GM21529 (cell line): Measurements from ENCODE around the gene LCAT.
"Not testable (repeated sequence)": the region's sequence is repeated elsewhere in the genome, so short reads cannot be mapped to it uniquely, and the experiment has no call there.

ENCODE experiments used
- ATAC-seq: cut with Tn5 transposase; IDR thresholded peaks from one replicate; pipeline ENCODE4 v1.9.1; 2021; ENCODE audit not compliant: unreplicated experiment

LCAT gene

DNA sequence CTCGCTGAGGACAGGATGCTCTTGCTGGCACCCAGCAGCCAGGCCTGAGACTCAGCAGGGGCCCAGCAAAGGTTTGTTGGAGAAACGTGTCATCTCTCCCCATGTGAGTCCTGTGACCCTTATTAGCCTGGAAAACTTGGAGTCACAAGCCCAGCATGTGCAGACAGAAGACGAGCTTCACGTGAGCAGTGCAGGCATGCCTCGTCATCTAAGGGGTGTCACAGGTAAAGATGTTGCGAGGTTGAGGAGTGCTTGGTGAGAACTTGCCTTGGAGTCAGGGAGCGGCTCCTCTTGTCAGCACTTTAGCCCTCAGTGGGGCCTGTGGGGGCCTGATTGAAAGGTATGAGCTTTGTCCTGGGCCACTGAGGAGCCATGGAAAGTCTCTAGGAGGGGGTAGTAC, 10.1 kb downstream of the LCAT start:
- ATAC-seq = no peak

DNA sequence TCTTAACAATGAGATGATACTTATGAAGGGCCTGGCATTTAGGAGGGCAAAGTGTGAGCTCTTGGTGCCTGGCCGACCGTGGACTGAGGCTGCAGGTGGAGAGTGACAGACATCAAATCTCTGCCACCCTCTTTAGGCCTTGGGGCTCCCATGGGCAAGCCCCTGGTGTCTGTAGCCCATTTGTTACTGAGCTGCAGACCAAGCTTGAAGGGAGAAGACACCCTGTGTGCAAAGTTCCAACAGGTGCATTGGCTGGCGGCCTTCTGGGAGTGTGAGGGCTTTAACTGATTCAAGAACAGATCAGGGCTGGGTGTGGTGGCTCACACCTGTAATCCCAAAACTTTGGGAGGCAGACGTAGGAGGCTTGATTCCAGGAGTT, 11.5 kb downstream of the LCAT start:
- no peak for ATAC-seq

DNA sequence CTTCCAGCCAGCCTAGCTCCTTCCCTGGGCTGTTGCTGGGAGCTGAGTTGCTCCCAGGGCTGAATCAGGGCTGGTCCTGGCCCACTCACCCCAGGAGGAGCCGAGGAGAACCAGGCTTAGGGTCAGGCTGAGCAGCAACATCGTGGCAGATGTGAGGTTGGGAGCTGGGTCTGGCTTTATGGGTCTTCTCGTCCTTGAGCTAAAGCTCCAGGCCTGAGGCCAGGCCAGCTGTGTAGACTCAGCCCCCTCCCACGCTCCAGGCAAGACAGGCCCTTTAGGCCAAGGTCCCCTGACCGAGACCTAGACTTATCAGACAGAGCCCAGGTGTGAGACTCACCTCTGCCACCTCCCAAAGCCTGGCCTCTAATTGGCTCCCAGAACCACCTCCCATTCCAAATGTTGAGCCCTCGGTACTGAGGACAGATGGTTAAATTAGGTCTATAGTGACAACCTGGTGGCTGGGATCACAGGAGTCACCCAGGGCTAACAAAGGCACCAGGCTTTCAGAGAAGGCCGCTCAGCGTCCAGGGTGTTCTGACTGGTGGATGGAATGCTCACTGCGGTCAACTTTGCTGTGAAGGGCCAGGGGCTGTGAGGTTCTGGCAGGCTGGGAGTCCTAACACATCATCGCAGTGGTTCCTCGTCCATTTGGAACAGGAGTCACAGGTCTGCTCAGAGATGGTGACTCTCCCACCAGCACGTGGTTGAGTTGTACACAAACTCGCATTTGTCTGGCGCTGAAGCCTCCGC, 12.0 kb downstream of the LCAT start, which contains the start of gene CTRL:
TSS of gene CTRL (minus strand) at position 151 of the 750 bp plus-strand sequence. CDS start at position 141, 10 bp downstream.
- no peak for ATAC-seq

DNA sequence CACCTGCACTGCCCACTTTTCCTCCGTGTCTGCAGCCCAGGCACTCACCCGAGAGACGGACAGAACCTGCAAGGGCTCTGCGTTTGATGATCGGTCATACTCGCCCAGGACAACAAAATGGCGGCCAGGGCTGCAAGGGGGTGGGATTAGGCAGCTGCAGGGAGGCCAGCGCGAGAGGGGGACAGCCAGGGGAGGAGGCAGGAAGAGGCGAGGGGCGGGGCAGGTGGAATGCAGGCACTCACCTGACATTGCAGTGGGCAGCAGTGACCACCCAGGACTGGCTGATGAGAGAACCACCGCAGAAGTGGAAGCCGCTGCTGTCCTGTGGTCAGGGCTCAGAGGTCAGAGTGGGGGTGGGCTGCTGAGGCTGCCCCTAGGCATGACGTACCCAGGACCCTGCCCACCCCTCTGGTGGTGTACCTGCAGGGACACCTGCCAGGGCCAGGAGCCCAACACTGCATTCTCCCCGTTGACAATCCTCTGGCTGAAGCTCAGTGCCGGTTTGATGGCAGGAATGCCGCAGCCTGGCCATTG, 13.2 kb downstream of the LCAT start:
- ATAC-seq = no peak

DNA sequence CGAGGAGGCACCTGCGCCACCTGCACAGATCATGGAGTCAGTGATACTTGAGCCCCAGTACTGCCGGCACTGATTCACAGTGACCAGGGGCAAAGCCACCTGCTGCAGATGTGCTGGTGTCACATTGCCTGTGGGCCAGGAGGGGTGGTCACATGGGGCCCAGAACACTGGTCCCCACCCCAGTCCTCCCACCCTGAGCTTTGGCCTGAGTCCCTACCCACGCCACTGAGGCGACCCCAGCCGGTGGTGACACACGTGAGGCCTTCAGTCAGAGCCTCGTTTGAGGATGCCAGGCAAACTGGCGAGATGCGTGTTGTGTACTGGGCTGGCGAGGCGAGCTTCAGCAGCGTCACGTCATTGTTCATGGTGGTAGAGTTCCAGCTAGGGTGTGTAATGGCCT, 13.7 kb downstream of the LCAT start:
- no peak for ATAC-seq

DNA sequence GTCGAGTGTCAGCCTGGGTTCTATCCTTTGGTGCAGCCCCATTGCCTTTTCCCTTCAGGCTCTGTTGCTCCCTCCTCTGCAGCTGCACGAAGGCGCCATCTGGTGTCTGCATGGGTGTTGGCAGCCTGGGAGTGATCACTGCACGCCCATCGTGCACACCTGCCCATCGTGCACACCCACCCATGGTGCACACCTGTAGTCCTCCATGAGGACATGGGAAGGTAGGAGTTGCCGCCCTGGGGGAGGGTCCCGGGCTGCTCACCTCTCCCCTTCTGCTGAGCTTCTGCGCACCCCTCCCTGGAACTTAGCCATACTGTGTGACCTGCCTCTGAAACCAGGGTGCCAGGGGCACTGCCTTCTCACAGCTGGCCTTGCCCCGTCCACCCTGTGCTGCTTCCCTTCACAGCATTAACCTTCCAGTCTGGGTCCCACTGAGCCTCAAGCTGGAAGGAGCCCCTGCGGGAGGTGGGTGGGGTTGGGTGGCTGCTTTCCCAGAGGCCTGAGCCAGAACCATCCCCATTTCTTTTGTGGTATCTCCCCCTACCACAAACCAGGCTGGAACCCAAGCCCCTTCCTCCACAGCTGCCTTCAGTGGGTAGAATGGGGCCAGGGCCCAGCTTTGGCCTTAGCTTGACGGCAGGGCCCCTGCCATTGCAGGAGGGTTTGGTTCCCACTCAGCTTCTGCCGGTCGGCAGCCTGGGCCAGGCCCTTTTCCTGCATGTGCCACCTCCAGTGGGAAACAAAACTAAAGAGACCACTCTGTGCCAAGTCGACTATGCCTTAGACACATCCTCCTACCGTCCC, 15.2 kb downstream of the LCAT start:
- no peak for ATAC-seq

DNA sequence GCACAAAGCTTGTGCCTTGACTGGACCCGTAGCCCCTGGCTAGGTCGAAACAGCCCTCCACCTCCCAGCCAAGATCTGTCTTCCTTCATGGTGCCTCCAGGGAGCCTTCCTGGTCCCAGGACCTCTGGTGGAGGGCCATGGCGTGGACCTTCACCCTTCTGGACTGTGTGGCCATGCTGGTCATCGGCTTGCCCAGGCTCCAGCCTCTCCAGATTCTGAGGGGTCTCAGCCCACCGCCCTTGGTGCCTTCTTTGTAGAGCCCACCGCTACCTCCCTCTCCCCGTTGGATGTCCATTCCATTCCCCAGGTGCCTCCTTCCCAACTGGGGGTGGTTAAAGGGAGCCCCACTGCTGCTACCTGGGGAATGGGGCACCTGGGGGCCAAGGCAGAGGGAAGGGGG, 15.8 kb downstream of the LCAT start:
- ATAC-seq = no peak

DNA sequence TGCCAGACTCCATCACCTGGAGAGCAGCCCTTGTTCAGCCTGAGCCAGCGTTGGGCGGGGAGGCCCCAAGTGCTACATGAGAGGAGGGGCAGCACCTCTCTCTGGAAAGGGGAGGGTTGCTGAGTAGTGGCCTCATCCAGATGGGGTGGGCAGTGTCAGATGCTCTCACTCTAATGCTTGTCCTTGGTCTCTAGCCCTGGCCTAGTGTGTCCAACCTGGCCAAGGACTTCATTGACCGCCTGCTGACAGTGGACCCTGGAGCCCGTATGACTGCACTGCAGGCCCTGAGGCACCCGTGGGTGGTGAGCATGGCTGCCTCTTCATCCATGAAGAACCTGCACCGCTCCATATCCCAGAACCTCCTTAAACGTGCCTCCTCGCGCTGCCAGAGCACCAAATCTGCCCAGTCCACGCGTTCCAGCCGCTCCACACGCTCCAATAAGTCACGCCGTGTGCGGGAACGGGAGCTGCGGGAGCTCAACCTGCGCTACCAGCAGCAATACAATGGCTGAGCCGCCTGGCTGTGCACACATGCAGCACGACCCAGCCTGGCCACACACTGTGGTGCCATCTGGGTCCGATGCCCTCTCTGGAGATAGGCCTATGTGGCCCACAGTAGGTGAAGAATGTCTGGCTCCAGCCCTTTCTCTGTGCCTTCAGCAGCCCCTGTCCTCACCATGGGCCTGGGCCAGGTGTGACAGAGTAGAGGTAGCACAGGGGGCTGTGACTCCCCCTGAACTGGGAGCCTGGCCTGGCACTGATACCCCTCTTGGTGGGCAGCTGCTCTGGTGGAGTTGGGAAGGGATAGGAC, 16.6 kb downstream of the LCAT start:
- no peak for ATAC-seq

DNA sequence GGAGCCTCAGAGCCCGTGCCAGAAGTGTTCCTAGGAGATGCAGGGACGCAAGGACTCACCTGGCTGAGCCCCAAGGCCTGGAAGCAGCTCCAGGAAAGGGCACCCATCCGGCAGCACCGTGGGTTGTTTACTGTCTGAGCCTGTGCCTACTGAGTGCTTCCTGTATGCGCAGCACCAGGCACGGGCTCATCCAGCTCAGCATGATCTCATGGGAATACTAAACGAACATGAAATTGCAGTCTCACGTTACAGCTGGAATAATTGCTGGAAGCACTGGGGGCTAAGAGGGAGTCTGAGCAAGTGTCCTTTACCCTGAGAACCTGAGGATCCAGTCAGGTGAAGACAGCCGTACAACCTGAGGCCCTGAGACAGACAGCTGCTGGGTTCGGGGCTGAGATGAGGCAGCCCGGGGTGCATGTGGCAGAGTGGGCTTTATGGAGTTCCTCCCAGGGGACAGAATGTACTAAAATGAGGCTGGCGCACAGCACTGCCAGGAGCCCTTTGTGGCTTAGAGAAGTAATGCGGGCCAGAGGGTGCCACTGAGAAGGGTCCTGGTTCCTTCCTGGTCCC, 17.7 kb downstream of the LCAT start:
- no peak for ATAC-seq

DNA sequence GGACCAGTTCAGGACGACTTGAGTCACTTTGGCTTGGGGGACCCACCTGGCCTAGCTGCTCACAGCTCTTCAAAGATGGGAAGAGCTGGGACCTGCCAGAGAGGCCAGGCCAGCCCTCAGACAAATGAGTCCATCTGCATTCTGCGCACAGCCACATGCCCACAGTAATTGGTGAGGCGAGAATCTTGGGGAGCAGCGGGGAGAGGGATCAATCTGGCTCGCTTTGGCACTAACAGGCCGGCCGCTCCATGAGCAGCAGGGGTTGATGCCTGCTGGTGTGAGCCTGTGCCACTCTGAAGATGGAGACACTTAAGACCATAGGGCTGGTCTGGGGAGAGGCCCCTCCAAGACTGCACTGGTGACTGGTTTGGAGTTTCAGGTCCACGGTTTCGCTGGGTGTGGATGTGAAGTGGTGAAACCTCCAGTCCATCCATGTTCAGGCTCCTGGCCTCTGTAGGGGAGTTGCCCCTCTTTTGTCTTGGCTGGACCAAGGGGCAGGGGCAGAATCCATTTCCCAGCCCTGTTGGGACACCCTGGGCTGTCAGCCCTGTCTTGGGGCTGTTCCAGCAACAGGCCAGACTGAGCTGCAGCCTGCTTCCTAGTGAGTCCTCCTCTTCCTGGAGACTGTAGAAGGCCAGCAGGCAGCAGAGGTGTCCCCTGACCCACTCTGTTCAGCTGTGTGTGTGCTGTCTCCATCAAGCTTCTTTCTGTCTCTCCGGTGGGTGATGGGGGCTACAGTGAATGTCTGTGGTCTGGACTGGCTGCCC, 19.6 kb downstream of the LCAT start:
- no peak for ATAC-seq

DNA sequence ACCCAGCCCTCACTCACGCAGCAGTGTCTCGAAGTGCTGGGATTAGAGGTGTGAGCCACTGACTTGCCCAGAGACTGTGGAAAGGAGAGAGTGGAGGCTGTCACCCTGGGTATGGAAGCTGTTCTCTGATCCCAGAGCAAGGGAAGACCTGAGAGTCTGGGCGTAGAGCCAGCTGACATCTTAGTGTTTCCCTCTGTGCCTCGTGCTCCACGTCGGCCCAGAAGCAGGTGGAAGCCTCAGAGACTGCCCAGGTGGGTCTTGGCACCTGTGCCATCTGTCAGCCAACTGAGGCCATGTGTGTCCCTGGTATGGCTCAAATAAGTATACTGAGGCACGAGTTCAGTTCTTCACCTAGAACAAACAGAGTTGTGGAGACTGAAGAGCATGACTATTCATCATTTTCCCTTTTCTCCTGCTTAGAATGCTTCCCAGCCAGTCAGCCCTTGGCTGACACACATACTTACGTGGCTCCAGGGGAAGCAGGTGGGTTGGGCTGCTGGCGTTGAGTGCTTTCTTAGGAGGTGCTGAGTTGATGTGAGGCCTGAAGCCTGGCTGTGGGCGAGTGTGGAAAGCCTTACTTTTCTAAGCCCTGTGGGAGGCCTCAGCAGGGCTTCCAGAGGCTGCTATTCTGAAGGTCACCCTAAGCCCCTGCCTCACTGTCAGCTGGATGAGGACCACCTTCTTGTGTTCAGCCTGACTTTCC, 20.4 kb downstream of the LCAT start:
- no peak for ATAC-seq

DNA sequence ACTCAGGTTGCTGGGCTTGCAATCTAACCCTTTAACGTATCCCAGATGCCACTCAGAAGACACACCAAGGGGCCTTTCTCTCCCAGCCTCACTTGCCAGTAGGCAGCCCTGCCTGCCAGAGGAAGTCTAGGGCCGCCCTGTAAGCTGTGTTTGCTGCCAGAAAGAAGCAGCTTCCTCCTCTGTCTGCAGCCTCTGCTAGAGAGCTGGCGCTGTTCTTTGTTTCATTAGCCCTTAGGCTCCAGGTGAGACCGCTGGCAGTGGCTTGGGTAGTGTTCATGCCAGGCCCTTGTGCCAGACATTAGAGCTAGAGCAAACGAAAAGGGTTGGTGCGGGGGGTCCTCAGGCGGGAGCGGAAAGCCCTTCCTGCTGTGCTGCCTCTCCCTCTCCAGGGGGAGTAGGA, 21.2 kb downstream of the LCAT start:
- no peak for ATAC-seq

DNA sequence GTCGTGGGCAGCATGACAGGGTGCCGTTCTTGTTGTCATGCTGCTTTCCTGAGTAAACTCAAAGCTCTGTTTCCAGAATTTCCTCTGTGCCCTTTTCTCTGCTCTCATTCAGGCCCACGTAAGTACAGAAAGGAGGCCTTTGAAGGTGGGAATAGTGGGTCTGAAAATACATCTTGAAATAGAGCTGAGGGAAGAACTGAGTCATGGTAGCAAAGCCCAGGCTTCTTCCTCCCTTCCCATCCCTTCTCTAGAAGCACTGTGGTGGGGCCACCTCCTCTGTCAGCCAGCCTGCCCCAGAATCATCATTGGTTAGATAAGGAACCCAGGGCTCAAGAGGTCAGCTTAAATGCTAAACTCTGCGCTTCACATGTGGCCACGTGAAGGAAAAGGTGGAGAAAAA, 21.7 kb downstream of the LCAT start:
- ATAC-seq = no peak

DNA sequence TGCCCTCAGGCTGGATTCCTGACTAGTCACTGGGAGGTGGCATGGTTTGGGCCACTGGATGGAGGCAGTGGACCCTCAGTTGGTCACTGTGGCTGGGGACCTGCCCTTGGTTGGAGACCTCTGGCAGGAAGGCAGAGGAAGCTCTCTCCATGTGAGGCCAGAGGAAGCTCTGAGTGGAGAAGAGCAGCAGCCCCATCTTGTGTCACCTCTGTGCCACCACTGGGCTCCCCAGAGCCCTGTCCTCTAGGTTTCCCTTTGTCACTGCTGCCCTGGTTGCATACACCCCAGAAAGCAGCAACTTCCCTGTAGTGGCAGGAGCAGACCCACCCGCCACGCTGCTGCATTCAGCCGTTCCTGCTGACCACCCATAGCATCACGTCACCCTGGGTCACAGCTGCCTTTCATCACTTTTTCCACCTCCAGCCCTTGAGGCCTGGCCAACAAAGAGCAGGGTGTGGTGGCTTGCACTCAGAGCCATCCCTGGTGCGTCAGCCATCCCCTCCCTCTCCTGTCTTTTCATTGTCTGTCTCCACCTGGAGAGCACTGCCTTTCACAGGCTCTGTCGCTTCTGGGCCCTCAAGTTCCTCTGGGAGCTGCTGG, 24.2 kb downstream of the LCAT start:
- ATAC-seq = no peak

DNA sequence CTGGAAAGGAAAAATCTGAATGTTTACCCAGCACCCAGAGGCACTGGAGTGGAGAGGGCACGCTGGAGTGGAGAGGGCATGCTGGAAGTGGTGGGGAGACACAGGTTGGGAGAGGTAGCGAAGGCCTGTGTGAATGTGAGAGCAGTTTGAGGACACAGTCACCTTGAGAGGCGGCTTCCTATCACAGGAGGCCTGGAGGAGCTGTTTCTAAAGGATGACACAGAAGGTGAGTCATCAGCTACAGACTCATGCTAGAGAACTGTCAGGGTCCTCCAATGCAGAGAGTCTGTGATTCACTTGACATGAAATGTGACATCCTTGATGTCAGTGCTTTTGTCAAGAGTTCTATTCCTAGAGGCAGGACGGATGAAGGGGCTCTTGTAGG, 26.1 kb downstream of the LCAT start:
- ATAC-seq = no peak

DNA sequence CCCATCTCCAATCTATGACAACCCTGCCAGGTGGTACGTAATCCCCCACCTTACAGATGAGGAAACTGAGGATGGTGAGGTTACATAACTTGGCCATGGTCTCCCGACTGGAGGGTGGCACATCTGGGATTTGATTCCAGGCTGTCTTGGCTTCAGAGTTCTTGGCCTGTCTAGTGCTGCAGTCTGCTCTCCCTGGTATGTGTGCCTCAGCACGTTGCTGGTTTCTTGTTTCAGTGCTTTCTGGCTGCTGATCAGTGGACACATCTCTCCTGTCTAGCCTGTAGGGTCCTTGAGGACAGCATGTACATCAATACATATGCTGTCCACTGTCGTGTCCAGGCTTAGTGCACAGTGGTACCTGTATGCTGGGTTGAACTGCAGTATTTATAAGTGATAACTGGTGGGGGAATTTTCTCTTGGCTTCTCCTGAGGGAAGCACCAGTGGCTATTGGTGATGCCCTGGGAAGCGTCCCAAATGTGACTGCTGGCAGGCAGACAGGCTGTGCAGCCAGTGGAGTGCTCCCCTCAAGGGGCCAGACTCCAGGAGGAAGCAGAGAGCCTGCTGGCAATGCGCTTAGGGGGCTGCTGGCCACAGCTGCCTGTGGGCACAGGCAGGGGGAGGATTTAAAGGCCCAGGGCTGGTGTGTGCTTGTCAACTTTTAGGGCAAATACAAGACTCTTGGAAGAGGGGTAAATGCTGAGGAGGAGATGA, 26.6 kb downstream of the LCAT start:
- ATAC-seq = no peak

DNA sequence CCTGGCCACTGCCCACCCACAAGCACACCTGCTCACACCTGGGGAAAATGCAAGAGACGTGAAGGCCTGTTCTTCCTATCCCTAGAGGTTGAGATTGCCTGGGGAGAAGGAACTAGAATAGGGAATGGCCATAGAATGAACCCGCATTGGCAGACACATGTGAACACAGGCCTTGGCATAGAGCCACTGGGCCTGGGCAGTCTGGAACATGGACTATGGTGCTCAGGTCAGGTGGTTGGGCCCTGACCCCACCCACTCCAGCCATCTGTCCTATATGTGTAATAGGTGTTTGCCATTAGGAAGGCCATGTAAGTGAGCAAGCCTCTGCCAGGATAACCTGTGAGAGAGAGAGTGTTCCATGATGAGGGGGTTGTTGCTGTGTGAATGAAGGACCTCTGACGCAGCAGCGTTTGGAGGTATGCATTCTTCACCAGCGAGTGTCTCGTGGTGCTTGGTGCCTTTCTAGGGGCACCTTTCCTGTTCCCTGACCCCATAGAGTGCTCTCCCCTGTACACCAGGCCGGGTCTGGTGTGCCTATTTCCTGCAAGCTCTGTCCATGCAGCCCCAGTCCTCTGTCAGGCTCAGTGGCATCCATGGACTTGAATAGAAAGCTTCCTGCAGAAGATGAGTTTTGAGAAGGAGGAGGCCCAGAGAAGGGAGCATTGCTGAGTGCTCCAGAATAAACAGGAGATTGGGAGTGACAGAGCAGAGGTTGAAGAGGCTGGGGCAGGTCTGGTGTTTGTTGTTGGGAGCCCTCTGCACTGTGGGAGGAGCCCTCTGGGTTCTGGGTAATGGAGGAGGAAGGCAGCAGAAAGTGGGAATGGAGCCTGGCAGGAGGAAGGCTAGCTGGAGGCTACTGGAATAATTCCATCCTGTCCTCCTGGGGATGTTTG, 27.8 kb downstream of the LCAT start:
- no peak for ATAC-seq

DNA sequence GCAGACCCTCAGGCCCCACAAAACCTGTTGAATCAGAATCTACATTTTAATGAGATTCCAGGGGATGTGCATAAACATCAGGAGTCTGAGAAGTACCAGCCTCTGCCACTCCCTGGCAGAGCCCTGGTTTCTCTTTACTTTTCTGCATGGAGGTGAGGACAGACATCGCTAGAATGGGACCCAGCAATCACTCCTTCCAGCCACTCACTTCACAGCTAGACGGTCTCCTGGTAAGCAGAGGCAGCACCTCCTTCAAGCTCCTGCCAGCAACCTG, 28.5 kb downstream of the LCAT start:
- ATAC-seq = not testable (repeated sequence)
